Measurements from ENCODE around the gene AKR1C8.
A peak's percentile ranks its signal among the peaks of the same experiment; 100 is the strongest.
"Not testable (repeated sequence)": the region's sequence is repeated elsewhere in the genome, so short reads cannot be mapped to it uniquely, and the experiment has no call there.

The AKR1C8 gene

GRCh38 chr10:5168897-5169420 is 16.0 kb downstream of the AKR1C8 start:
- peak; percentile 13 for DNase-seq (ENCODE audit: low spot score)

GRCh38 chr10:5165738-5166137 is 19.2 kb downstream of the AKR1C8 start:
- no peak for DNase-seq (ENCODE audit: low spot score)

- no peak for DNase-seq (ENCODE audit: low spot score)
Observed at GRCh38 chr10:5163487-5163886, 21.5 kb downstream of the AKR1C8 start.

GRCh38 chr10:5159126-5159525 is 25.8 kb downstream of the AKR1C8 start:
- peak; percentile 6 for DNase-seq (ENCODE audit: low spot score)

- no peak for DNase-seq (ENCODE audit: low spot score)
Observed at GRCh38 chr10:5157501-5157900, 27.4 kb downstream of the AKR1C8 start.

GRCh38 chr10:5155951-5156350 is 29.0 kb downstream of the AKR1C8 start:
- no peak for DNase-seq (ENCODE audit: low spot score)

- DNase-seq (ENCODE audit: low spot score), result no peak
Observed at GRCh38 chr10:5151076-5151475, 33.9 kb downstream of the AKR1C8 start.

- DNase-seq (ENCODE audit: low spot score), result no peak
Observed at GRCh38 chr10:5148678-5149032, 36.3 kb downstream of the AKR1C8 start.

GRCh38 chr10:5147981-5148677 is 36.8 kb downstream of the AKR1C8 start:
- no peak for DNase-seq (ENCODE audit: low spot score)

- no peak for DNase-seq (ENCODE audit: low spot score)
Observed at GRCh38 chr10:5147255-5147980, 37.5 kb downstream of the AKR1C8 start.

- DNase-seq (ENCODE audit: low spot score), result no peak
Observed at GRCh38 chr10:5146920-5147254, 38.1 kb downstream of the AKR1C8 start.

GRCh38 chr10:5143137-5143536 is 41.8 kb downstream of the AKR1C8 start:
- DNase-seq (ENCODE audit: low spot score), result no peak

- peak; percentile 68 for DNase-seq (ENCODE audit: low spot score)
Observed at GRCh38 chr10:5142199-5142598, 42.8 kb downstream of the AKR1C8 start.

- DNase-seq (ENCODE audit: low spot score), result not testable (repeated sequence)
Observed at GRCh38 chr10:5137699-5138098, 47.3 kb downstream of the AKR1C8 start.

GRCh38 chr10:5136468-5137087 is 48.4 kb downstream of the AKR1C8 start:
- no peak for DNase-seq (ENCODE audit: low spot score)

GRCh38 chr10:5135581-5135980 is 49.4 kb downstream of the AKR1C8 start:
- DNase-seq (ENCODE audit: low spot score), result no peak

- no peak for DNase-seq (ENCODE audit: low spot score)
Observed at GRCh38 chr10:5125315-5126044, 59.5 kb downstream of the AKR1C8 start.

- DNase-seq (ENCODE audit: low spot score), result no peak
Observed at GRCh38 chr10:5123886-5124285, 61.1 kb downstream of the AKR1C8 start.

GRCh38 chr10:5119997-5120396 is 65.0 kb downstream of the AKR1C8 start:
- DNase-seq (ENCODE audit: low spot score), result not testable (repeated sequence)

- DNase-seq (ENCODE audit: low spot score), result no peak
Observed at GRCh38 chr10:5117026-5117425, 67.9 kb downstream of the AKR1C8 start.

GRCh38 chr10:5116621-5117020 is 68.3 kb downstream of the AKR1C8 start:
- no peak for DNase-seq (ENCODE audit: low spot score)

- DNase-seq (ENCODE audit: low spot score), result not testable (repeated sequence)
Observed at GRCh38 chr10:5109861-5110260, 75.1 kb downstream of the AKR1C8 start.

All from kidney tubule cell (primary cell).